Spinal cord (tissue), 10 donors: ENCODE measurements around the gene SERPING1. TPM values are rescaled to one million over a fixed set of nuclear protein-coding genes. Genes with fewer than 3 reads are reported as not detected.

Experiments
- DNase-seq, 6 donors: peaks; one replicate each; pipeline versions ENCODE4 v3.0.0 to v3.0.0-alpha.2; 2013 to 2015; ENCODE audit warnings: low spot score in 6 of 6, low read depth in 4 of 6
- H3K27ac ChIP-seq: one replicate; pipeline ENCODE4 v1.5.1; 2013; ENCODE audit warnings: low read depth, low read length, control low read depth
- H3K27me3 ChIP-seq: one replicate; pipeline ENCODE4 v1.6.1; 2013; ENCODE audit warnings: low read length; ENCODE audit not compliant: control insufficient read depth, insufficient read depth
- H3K36me3 ChIP-seq: one replicate; pipeline ENCODE4 v1.6.1; 2013; ENCODE audit warnings: low read length; ENCODE audit not compliant: control insufficient read depth, insufficient read depth
- H3K4me1 ChIP-seq: one replicate; pipeline ENCODE4 v1.6.1; 2013; ENCODE audit warnings: low read length; ENCODE audit not compliant: control insufficient read depth, insufficient read depth
- H3K4me3 ChIP-seq: one replicate; pipeline ENCODE4 v1.5.1; 2013; ENCODE audit warnings: low read depth, low read length, control low read depth
- H3K9me3 ChIP-seq: one replicate; pipeline ENCODE4 v1.6.1; 2013; ENCODE audit warnings: low read length; ENCODE audit not compliant: control insufficient read depth, insufficient read depth
- WGBS: methylation state at CpG from one replicate; pipeline ENCODE4 v1.1.5; 2013; ENCODE audit warnings: missing lambda C conversion rate; ENCODE audit not compliant: insufficient coverage; 5-methylcytosine and 5-hydroxymethylcytosine counted together
- polyA plus RNA-seq, 2 donors: library from polyadenylated mRNA; unstranded; fragments of 120-200 nt; gene quantifications; one replicate each; pipeline ENCODE4 v1.2.1, GENCODE V29; 2013; ENCODE audit not compliant: insufficient read length in 2 of 2
- total RNA-seq, 2 donors: library from RNA; depleted of rRNA in 1 of 2; stranded (reverse); fragments of 120-200 nt in 1 of 2; fragments of >200 nt in 1 of 2; gene quantifications; one replicate each; pipeline versions ENCODE4 v1.2.3 to v1.2.4, GENCODE V29; 2013 to 2014
- donor health status: healthy.

Gene SERPING1
- total and polyA plus RNA-seq, 4 donors: 35.7 to 131 (median 87.8) TPM

GRCh38 chr11:57566005-57566904, 31.2 kb upstream of the SERPING1 start:
- peaks cover 22% of the 10 kb centered on the region for H3K4me1 ChIP-seq
- DNase-seq: peak in 3 of 6 donors; percentile 6 to 73 (median 19)
- 11% methylated on average over 1 of the region's 4 CpGs for WGBS
- H3K27ac ChIP-seq: peak overlapping the region; percentile 80
- H3K9me3 ChIP-seq: no peaks in the 10 kb centered on the region
- H3K27me3 ChIP-seq: no peaks in the 10 kb centered on the region
- H3K36me3 ChIP-seq: peaks cover 3% of the 10 kb centered on the region
- peak overlapping the region; percentile 29 for H3K4me3 ChIP-seq

GRCh38 chr11:57566905-57567514, 30.5 kb upstream of the SERPING1 start:
- peak overlapping the region; percentile 91 for H3K4me3 ChIP-seq
- no peaks in the 10 kb centered on the region for H3K9me3 ChIP-seq
- H3K36me3 ChIP-seq: peaks cover 3% of the 10 kb centered on the region
- H3K27me3 ChIP-seq: no peaks in the 10 kb centered on the region
- peaks cover 22% of the 10 kb centered on the region for H3K4me1 ChIP-seq
- peak in 2 of 6 donors; percentile 14 to 33 for DNase-seq
- peak overlapping the region; percentile 88 for H3K27ac ChIP-seq
- 18% methylated on average over 10 of the region's 15 CpGs for WGBS

- peak within 1 kb of the TSS; percentile 88 for H3K27ac ChIP-seq
- no peaks in the 10 kb centered on the region for H3K27me3 ChIP-seq
- peak in 5 of 6 donors; percentile 51 to 90 (median 61) for DNase-seq
- H3K4me1 ChIP-seq: peaks cover 22% of the 10 kb centered on the region
- H3K36me3 ChIP-seq: no peaks in the 10 kb centered on the region
- peak within 1 kb of the TSS; percentile 91 for H3K4me3 ChIP-seq
- H3K9me3 ChIP-seq: no peaks in the 10 kb centered on the region
- under 1% methylated on average over 84 of the region's 92 CpGs for WGBS
These were observed 29.8 kb upstream of the SERPING1 start, which contains the start of gene UBE2L6 for GRCh38 chr11:57567515-57568329. Gene UBE2L6, minus strand, starts transcription at chr11:57567672. Its CDS starts 61 bp downstream, at chr11:57567611.

DNA sequence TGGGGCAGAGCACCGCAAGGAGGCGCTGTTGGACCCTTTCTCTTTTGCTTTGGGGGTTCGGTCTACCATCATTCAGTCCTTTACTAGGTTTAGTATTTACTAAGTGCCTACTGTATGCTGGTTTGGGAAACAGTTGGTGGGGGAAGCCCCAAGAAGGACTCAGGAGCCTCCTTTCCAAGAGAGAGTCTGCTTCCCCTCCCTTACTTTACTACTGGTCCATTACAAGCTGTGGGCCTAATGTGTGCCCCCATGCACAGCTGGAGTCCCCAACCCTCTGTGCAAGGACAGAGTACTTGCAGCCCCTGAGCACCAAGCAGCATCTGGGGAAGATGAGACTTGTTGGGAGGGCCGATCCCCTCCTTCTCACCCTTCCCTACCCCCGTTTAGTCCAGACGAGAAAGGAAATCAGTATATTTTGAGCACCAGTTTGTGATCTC, 29.1 kb upstream of the SERPING1 start:
- no peaks in the 10 kb centered on the region for H3K27me3 ChIP-seq
- WGBS: 39% methylated on average over 4 of the region's 6 CpGs

GRCh38 chr11:57571606-57572005, 25.9 kb upstream of the SERPING1 start:
- no peak for DNase-seq
- no peak overlapping the region for H3K4me3 ChIP-seq
- H3K4me1 ChIP-seq: peaks cover 18% of the 10 kb centered on the region
- H3K9me3 ChIP-seq: no peaks in the 10 kb centered on the region
- no peaks in the 10 kb centered on the region for H3K36me3 ChIP-seq
- no CpG with 5 or more reads among the region's 2 CpGs for WGBS
- no peak overlapping the region for H3K27ac ChIP-seq
- H3K27me3 ChIP-seq: no peaks in the 10 kb centered on the region

More for the DNA sequence above, 29.1 kb upstream of the SERPING1 start:
- DNase-seq: peak; percentile 72 to 97 (median 83)
- peak overlapping the region; percentile 88 for H3K27ac ChIP-seq
- no peaks in the 10 kb centered on the region for H3K36me3 ChIP-seq
- peak overlapping the region; percentile 91 for H3K4me3 ChIP-seq
- H3K4me1 ChIP-seq: peaks cover 22% of the 10 kb centered on the region
- H3K9me3 ChIP-seq: no peaks in the 10 kb centered on the region

- Histone ChIP-seq H3K36me3 (no peaks in the 10 kb centered on the region), H3K4me3 (no peak overlapping the region), H3K27me3 (no peaks in the 10 kb centered on the region), H3K9me3 (no peaks in the 10 kb centered on the region), H3K4me1 (no peaks in the 10 kb centered on the region), H3K27ac (no peak overlapping the region)
- DNase-seq: no peak
- WGBS: 39% methylated on average over 3 of the region's 4 CpGs
These were observed 23.4 kb upstream of the SERPING1 start for GRCh38 chr11:57574061-57574460.

DNA sequence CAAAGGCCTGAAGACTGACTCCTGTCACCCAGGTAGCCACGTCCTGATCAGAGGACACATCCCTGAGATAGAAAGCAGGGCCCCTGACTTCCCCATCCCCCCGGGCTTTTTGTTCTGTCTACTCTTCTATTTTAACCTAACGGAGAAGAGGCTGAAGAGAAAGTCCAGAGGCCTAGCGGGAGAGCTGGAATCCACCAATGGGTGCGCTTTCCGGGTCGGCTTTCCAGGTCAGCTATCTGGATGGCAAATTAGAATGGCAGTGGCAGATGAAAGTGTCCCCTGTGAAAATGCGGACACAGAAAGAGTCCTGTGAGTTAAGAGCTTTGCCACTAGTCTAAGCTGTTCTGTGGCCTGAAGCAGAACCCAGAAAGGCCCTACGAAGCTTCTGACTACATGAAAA, 13.1 kb upstream of the SERPING1 start:
- Histone ChIP-seq H3K9me3 (no peaks in the 10 kb centered on the region), H3K36me3 (no peaks in the 10 kb centered on the region), H3K4me1 (no peaks in the 10 kb centered on the region), H3K27me3 (no peaks in the 10 kb centered on the region), H3K4me3 (no peak overlapping the region), H3K27ac (no peak overlapping the region)
- 76% methylated on average over 7 of the region's 9 CpGs for WGBS
- DNase-seq: no peak

- no peaks in the 10 kb centered on the region for H3K36me3 ChIP-seq
- H3K27me3 ChIP-seq: no peaks in the 10 kb centered on the region
- H3K9me3 ChIP-seq: no peaks in the 10 kb centered on the region
- H3K4me3 ChIP-seq: no peak overlapping the region
- H3K27ac ChIP-seq: no peak overlapping the region
- H3K4me1 ChIP-seq: no peaks in the 10 kb centered on the region
- DNase-seq: no peak
These were observed 12.2 kb upstream of the SERPING1 start for GRCh38 chr11:57585301-57585700.

- DNase-seq: no peak
- H3K27ac ChIP-seq: no peak overlapping the region
- WGBS: no CpG with 5 or more reads among the region's 2 CpGs
- no peaks in the 10 kb centered on the region for H3K9me3 ChIP-seq
- H3K4me3 ChIP-seq: no peak overlapping the region
- no peaks in the 10 kb centered on the region for H3K27me3 ChIP-seq
- no peaks in the 10 kb centered on the region for H3K4me1 ChIP-seq
- H3K36me3 ChIP-seq: no peaks in the 10 kb centered on the region
These were observed 10.7 kb upstream of the SERPING1 start for GRCh38 chr11:57586711-57587245.
